HG02642 (cell line): ENCODE measurements around the gene PELO.
"Not testable (repeated sequence)": the region's sequence is repeated elsewhere in the genome, so short reads cannot be mapped to it uniquely, and the experiment has no call there.

ENCODE experiments used
- ATAC-seq: cut with Tn5 transposase; IDR thresholded peaks from one replicate; pipeline ENCODE4 v1.9.1; 2021; ENCODE audit warnings: mild to moderate bottlenecking; ENCODE audit not compliant: unreplicated experiment, poor library complexity

PELO gene

DNA sequence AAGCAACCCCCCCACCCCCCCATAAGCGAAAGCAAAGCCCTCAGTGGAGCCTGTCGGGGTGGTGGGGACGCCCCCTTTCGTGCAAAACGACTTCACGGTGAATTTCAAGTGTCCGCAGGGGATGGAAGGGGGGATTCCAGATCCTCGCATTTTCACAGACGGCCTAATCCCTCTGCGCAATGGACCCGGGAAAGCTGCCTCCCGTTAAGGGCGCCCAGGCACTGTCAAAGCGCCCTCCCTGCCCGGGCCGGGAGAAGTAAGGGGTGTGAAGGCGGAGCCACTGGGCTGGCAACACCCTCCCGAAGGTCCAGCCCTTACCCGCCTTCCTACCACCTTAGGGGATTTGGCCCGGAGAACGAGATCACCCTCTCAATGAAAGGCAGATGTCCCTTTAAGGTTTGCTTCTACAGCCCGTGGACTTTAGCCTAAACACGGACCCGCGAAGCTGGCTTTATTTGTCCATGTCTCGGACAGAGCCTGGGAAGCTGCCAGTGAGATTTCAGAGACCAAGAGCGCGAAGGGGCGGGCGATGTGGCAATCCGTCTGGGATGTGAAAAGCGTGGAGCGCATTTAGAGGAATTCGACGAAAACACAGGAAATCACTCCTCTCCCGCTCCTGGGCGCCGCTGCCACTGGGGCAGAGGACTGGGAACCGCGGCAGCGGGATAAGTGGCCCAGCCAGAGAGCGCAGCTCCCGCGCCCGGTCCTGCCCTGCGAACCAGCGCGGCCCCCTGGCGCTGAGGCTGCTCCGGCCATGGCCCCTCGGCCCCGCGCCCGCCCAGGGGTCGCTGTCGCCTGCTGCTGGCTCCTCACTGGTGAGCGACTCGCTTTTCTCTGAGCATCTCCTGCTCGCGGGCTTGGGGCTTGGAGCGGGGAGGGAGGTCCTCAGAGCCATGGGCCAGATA is at the start of gene PELO, which contains the start of gene ITGA1:
Gene PELO (plus strand): TSS at position 317 of the 905 bp plus-strand sequence. CDS start 12,479 bp downstream, outside the sequence.
Gene ITGA1 (plus strand): TSS at position 317 of the 905 bp plus-strand sequence. CDS start 438 bp downstream, at position 755.
- ATAC-seq = peak; percentile 86

DNA sequence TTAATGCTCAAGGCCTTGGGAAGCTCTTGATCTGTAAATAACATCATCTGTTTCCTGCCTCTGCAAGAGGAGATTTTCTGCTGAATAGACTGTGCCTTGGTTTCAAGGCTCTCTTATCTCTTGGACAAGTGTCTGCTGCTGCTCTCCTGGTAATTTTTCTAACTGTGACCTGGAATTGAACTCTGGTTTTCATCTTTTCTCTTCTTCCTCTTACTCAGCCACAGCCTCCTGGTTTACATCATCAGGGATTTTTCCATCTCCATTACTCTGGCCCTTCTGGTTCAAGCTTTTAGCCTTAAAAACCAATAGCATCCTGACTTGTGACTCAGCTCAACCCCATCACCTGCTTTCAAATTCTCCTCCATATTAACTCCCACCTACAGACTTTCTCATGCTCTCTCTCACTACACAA is 49.6 kb upstream of the PELO start:
- peak; percentile 82 for ATAC-seq

DNA sequence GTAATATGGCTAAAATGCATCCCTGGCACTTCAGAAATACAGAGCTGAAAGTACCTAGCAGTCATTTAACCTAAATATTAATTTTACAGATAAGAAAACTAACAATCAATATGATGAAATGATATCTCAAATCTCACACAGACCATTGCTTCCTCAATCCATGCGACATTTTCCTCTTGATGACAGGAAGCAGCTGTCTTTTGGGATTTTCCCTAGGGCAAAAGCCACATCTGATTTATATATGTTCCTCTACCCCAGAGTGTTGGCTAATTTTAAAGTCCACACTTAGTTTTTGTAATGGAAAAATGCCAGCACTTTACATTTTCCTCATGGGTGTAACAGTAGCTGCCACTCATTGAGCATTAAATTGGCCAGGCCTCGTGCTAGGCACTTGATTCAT is 47.7 kb upstream of the PELO start:
- ATAC-seq = no peak

DNA sequence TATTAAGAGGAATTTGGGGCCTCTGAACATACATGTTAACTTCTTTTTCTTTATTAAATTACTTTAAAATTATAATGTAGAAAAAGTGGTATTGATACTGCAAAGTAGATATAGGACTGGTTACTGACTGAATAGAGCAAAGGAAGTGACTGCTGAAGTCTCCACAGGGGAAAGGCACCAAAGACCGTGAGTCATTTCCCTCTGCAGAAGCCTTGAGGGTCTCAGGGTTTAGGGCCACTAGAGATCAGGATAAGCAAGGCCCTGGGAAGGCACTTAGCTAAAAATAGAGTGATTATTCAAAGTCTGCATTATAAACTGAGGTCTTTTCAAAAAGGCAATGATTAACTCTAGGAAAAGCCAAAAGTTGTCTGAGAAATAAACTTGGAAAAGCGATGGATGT is 44.7 kb upstream of the PELO start:
- ATAC-seq = no peak

- no peak for ATAC-seq
Measured at GRCh38 chr5:52743529-52743928, 44.2 kb upstream of the PELO start.

- no peak for ATAC-seq
Measured at GRCh38 chr5:52743970-52744369, 43.7 kb upstream of the PELO start.

GRCh38 chr5:52744867-52745458 is 42.8 kb upstream of the PELO start:
- not testable (repeated sequence) for ATAC-seq

GRCh38 chr5:52746539-52746938 is 41.2 kb upstream of the PELO start:
- ATAC-seq = no peak

DNA sequence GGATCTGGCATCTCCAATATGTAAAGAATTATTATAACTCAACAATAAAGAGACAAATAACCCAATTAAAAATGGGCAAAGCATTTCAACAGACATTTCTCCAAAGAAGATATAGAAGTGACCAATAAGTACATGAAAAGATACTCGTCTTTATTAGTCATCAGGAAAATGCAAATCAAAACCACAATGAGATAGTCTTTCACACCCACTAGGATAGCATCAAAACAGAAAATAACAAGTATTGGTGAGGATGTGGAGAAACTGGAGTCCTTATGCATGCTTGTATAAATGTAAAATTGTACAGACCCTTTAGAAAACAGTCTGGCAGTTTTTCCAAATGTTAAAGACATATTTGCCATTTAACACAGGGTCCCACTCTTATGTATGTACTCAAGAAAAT is 39.1 kb upstream of the PELO start:
- ATAC-seq = peak; percentile 44

DNA sequence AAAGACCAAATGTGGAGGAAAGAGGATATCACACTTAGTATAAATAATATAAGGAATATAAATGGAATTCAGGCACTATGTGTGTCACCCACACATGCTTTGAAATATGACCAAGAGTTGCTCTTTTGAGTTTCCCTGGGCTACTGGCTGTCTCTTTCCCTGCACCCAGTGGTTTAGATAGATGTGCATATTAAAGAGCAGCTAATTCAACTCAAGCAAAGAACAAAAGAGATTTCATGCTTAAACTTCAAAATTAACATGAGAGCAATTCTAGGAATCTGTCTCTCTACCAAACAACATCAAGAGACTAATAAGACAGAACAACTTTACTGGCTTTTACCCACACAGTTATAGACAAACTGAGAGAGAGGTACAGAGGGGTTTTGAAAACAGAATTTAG is 38.0 kb upstream of the PELO start:
- no peak for ATAC-seq

DNA sequence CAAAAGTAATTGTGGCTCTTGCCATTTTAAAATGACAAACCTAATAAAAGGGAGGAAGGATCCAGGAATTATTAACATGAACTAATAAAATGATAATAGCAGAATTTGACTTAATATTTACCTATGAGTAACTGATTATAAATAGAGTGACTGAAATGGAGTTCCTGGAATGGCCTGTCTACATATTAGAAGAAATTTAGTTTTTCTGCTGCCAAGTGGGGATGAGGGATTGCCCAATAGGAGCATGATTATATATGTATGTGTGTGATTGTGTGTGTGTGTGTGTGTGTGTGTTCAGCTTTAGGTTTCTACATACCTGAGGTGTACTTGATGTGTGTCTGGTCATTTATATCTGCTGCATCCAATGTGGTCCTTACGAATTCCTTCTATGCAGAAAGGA is 36.6 kb upstream of the PELO start:
- ATAC-seq = no peak

- no peak for ATAC-seq
Measured at GRCh38 chr5:52754051-52754450, 33.7 kb upstream of the PELO start.

GRCh38 chr5:52757527-52757926 is 30.2 kb upstream of the PELO start:
- no peak for ATAC-seq

GRCh38 chr5:52758014-52758413 is 29.7 kb upstream of the PELO start:
- ATAC-seq = no peak

- ATAC-seq = no peak
Measured at GRCh38 chr5:52759331-52759730, 28.4 kb upstream of the PELO start.

- ATAC-seq = peak; percentile 60
Measured at GRCh38 chr5:52760695-52761366, 26.9 kb upstream of the PELO start.

- no peak for ATAC-seq
Measured at GRCh38 chr5:52767217-52767743, 20.4 kb upstream of the PELO start.

DNA sequence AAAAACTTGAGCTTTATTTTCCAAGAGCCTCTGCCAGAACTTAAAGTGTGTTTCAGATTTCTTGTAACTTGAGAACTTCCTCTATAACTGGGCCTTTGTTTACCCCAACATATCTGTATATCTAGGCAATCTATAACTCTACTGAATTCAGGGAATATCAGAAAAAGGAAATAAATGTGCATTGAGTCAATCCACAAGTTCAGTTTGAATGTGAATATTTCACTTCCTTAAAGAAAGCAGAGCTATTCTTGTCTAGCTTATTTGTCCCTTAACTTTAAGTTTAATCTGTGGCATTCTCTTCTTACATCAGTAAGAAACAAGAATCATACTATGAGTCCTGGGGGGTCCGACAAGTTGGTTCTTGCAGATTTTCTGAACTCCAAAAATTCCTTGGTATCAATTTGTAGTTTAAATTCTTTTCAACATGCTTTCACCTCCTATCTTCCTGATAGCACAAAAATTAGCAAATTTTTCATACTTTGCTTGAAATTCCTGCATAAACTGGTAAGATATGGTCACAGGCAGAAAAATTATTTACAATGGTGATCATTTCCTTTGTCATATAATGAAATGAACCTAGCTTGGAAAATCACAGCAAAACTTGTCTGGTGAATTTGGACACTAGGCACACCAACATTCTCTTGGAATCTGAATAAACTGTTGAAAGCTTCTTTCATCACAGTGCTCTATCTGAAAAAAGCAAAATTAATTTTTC is 19.8 kb upstream of the PELO start:
- no peak for ATAC-seq

GRCh38 chr5:52769061-52769460 is 18.7 kb upstream of the PELO start:
- no peak for ATAC-seq

- ATAC-seq = no peak
Measured at GRCh38 chr5:52770287-52770939, 17.3 kb upstream of the PELO start.
